ENCODE results near the gene SLC30A5.

The SLC30A5 gene

DNA sequence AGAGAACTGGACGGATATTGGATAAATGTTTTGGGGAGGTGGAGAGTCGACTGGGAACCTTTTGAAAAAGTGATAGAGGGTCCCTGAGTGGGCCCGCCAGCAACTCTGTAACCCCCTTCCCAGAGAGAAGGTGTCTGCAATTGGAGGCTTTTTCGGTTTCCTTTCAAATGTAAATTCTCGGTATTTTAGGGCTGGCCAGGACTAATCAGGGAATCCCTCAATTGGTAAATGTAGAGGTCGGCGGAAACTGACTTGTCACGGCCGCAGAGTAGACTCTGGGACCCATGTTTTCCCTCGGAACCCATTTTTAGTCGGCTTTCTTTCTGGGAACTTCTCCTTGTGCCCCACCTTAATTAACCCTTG lies 73.7 kb downstream of the SLC30A5 start:
- DNase-seq (ENCODE audit: low read depth): no peak
- H3K4me3 ChIP-seq (ENCODE audit: low read length): peak overlapping the region; percentile 93
- TF ChIP-seq, protein P1, sequence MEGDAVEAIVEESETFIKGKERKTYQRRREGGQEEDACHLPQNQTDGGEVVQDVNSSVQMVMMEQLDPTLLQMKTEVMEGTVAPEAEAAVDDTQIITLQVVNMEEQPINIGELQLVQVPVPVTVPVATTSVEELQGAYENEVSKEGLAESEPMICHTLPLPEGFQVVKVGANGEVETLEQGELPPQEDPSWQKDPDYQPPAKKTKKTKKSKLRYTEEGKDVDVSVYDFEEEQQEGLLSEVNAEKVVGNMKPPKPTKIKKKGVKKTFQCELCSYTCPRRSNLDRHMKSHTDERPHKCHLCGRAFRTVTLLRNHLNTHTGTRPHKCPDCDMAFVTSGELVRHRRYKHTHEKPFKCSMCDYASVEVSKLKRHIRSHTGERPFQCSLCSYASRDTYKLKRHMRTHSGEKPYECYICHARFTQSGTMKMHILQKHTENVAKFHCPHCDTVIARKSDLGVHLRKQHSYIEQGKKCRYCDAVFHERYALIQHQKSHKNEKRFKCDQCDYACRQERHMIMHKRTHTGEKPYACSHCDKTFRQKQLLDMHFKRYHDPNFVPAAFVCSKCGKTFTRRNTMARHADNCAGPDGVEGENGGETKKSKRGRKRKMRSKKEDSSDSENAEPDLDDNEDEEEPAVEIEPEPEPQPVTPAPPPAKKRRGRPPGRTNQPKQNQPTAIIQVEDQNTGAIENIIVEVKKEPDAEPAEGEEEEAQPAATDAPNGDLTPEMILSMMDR (conservative IDR thresholded peaks at IDR 0.05; ENCODE audit: low read depth, low read length): no peak

- DNase-seq (ENCODE audit: low read depth): no peak
- TF ChIP-seq, protein P1 (conservative IDR thresholded peaks at IDR 0.05; ENCODE audit: low read depth, low read length): no peak
- H3K4me3 ChIP-seq (ENCODE audit: low read length): peak overlapping the region; percentile 93
Measured at GRCh38 chr5:69167929-69168328, 74.1 kb downstream of the SLC30A5 start.

DNA sequence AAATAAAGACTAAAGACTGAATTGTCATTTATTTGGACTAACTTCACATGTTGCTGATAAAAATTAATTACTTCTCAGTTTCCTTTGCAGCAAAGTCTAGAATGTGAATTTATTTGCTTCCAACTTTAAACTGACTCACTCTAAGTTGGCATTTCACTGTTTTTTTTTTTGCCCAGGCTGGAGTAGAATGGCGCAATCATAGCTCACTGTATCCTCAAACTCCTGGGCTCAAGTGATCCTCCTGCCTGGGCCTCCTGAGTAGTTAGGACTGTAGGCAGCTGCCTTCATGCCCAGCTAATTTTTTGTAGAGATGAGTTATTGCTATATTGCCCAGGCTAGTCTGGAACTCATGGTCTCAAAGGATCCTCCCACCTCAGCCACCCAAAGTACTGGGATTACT lies 76.7 kb downstream of the SLC30A5 start:
- no peak for DNase-seq (ENCODE audit: low read depth)
- TF ChIP-seq, protein P1 (conservative IDR thresholded peaks at IDR 0.05; ENCODE audit: low read depth, low read length): no peak
- no peak overlapping the region for H3K4me3 ChIP-seq (ENCODE audit: low read length)

DNA sequence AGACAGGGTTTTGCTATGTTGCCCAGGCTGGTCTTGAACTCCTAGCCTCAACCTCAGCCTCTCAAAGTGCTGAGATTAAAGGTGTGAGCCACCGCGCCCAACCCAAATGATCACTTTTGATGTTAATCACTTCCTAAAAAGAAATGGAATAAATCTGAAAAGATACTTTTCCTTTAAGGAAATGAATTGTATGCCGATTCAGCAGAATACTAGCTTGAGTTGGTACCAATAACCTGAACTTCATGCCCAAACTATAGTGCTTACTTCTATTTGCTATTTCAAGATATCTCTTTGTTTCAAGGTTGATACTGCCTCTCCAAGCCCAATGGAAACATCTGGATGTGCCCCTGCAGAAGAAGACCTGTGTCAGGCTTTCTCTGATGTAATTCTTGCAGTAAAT lies 77.2 kb downstream of the SLC30A5 start:
- no peak for DNase-seq (ENCODE audit: low read depth)
- no peak overlapping the region for H3K4me3 ChIP-seq (ENCODE audit: low read length)
- TF ChIP-seq, protein P1 (conservative IDR thresholded peaks at IDR 0.05; ENCODE audit: low read depth, low read length): no peak

All from retinal pigment epithelial cell (primary cell).